Lower leg skin (tissue), 4 donors: ENCODE data around the gene BRD3. TPM values are rescaled to one million over a fixed set of nuclear protein-coding genes. Genes with fewer than 3 reads are reported as not detected.
A peak's percentile ranks its signal among the peaks of the same experiment; 100 is the strongest.

ENCODE experiments used
- DNase-seq, 2 donors: peaks; one replicate each; pipeline ENCODE4 v3.0.0-alpha.2; 2019; ENCODE audit warnings: low spot score in 2 of 2
- H3K4me3 ChIP-seq: fragments of 200-600 bp; sonication (generic); 2 replicates; pipeline ENCODE4 v1.5.1; 2017; ENCODE audit warnings: mild to moderate bottlenecking, low read depth; ENCODE audit not compliant: poor library complexity, severe bottlenecking
- CTCF ChIP-seq, 3 donors: fragments of 450-650 bp; IDR thresholded peaks; one replicate each; pipeline ENCODE4 v1.5.1; 2016; ENCODE audit warnings: antibody characterized with exemption in 3 of 3, mild to moderate bottlenecking in 3 of 3, moderate library complexity in 2 of 3
- POLR2A ChIP-seq, 2 donors: fragments of 450-650 bp; IDR thresholded peaks; one replicate each; pipeline ENCODE4 v1.6.1; 2016 to 2017; ENCODE audit warnings: antibody characterized with exemption in 2 of 2, mild to moderate bottlenecking in 1 of 2, moderate library complexity in 1 of 2
- WGBS, 2 donors: methylation state at CpG; one replicate each; pipeline ENCODE4 v1.1.5; 2018; 5-methylcytosine and 5-hydroxymethylcytosine counted together
- intact Hi-C: fragments of 100-400 bp; cut with DNase I; formaldehyde crosslinking; loops from one replicate; pipeline ENCODE4 v1.15.0; 2023; ENCODE audit warnings: low total_unique reads
- total RNA-seq, 4 donors: library from RNA; depleted of rRNA; stranded (reverse); fragments of >200 nt; gene quantifications; one replicate each; pipeline ENCODE4 v1.1.0, GENCODE V29; 2016

The BRD3 gene
- total RNA-seq, 4 donors from 2014 or later, result 18.5 to 59.9 (median 26.7) TPM

- WGBS, 2 donors, result 81 to 82% methylated on average over 7 of the region's 7 CpGs
- intact Hi-C loops, result no loop called here
- TF ChIP-seq CTCF (IDR thresholded peaks at IDR 0.05) (no peak), POLR2A (IDR thresholded peaks at IDR 0.05) (no peak)
- no peak overlapping the region for H3K4me3 ChIP-seq
- peak in 1 of 2 donors; percentile 59 for DNase-seq
Measured at GRCh38 chr9:134064711-134065110, 3.1 kb downstream of the BRD3 start.

GRCh38 chr9:134063571-134064450 is 4.0 kb downstream of the BRD3 start:
- 90 to 94% methylated on average over 29 of the region's 29 CpGs for WGBS, 2 donors
- intact Hi-C loops, result no loop called here
- TF ChIP-seq POLR2A (IDR thresholded peaks at IDR 0.05), result no peak
- no peak for TF ChIP-seq CTCF (IDR thresholded peaks at IDR 0.05)
- peak in 1 of 2 donors; percentile 78 for DNase-seq
- H3K4me3 ChIP-seq, result no peak overlapping the region

DNA sequence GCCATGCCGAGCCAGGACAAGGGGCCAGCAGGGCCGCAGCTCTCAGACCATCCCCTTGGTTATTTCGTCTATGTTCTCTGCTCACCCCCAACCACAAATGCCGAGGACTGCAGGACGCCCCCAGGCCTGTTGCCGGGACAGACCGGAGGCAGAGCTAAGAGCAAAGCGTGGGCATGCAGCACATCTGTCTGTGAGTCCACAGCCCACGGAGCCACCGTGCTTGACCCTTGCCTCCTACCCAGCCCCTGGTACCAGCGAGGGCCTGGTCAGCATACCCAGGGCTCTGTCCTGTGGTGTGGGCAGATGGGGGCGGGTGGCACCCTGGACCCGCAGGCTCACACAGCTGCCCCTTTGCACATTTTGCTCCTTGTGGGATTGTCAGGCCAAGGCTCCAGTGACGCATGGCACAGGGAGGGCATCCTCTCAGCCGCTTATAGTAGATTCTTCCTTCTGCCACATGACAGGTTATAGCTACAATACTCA is 4.7 kb downstream of the BRD3 start:
- H3K4me3 ChIP-seq, result no peak overlapping the region
- DNase-seq, result peak in 1 of 2 donors; percentile 75
- WGBS, 2 donors, result 84 to 89% methylated on average over 15 of the region's 15 CpGs
- intact Hi-C loops, result no loop called here
- TF ChIP-seq CTCF (IDR thresholded peaks at IDR 0.05) (no peak), POLR2A (IDR thresholded peaks at IDR 0.05) (no peak)

DNA sequence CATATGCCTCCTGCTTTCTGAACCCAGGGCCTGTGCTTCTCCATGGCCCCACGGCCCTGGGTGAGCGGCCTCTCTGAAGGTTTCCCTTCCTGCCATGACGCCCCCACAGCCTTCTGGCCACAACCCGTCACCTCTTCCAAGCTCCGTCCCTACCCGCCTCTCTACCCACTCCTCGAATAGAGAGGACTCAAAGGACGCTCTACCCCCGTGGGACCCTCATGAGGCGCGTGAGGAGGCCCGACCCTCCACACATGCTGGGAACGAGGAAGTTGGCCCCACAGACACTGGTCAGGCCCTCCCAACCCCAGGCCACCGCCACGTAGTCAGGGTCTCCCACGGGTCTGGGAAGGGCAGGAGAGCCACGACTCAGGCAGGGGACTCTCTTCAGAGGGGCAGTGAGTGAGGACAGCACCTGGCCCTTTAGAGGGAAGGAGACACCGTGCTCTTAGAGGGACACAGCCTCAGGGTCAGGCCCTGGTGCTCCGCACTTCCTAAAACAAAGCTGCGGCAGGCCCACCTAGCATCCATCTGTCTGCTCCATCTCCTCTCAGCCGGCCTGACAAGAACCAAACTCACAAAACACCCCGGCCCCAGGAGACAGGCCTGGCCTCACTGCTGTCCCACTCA is 5.3 kb downstream of the BRD3 start:
- H3K4me3 ChIP-seq, result no peak overlapping the region

More for the DNA sequence above, 5.3 kb downstream of the BRD3 start:
- intact Hi-C loops, result no loop called here
- 78 to 86% methylated on average over 21 to 22 of the region's 22 CpGs for WGBS, 2 donors
- TF ChIP-seq POLR2A (IDR thresholded peaks at IDR 0.05) (no peak), CTCF (IDR thresholded peaks at IDR 0.05) (no peak)
- DNase-seq, result peak in 1 of 2 donors; percentile 61
